ENCODE measurements around the gene SNN.

DNA sequence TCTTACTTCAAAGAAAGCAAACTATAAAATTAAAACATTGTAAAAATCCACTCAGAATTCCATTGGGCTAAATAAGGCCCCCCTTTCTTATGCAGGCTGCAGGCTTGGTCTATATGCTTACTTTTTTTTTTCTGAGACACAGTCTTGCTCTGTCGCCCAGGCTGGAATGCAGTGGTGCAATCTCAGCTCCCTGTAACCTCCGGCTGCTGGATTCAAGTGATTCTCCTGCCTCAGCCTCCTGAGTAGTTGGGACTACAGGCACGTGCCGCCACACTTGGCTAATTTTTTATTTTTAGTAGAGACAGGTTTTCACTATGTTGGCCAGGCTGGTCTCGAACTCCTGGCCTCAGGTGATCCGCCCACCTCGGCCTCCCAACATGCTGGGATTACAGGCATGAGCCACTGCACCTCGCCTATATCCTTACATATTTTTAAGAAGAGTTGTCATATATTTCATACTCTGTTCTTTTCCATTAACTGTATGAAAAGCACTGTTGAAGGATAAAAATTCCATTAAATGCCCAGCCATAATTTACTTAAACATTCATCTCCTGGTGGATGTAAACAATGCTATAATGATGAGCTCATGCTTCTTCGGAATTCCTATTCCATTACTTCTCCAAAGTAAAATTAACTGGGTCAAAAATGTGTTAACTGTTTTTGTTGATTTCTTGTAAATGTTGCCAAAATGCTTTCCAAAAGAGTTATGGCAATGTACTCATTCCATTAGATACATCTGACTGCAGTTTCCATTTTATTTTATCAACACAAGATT, 17.8 kb downstream of the SNN start:
- TF ChIP-seq, protein P1, sequence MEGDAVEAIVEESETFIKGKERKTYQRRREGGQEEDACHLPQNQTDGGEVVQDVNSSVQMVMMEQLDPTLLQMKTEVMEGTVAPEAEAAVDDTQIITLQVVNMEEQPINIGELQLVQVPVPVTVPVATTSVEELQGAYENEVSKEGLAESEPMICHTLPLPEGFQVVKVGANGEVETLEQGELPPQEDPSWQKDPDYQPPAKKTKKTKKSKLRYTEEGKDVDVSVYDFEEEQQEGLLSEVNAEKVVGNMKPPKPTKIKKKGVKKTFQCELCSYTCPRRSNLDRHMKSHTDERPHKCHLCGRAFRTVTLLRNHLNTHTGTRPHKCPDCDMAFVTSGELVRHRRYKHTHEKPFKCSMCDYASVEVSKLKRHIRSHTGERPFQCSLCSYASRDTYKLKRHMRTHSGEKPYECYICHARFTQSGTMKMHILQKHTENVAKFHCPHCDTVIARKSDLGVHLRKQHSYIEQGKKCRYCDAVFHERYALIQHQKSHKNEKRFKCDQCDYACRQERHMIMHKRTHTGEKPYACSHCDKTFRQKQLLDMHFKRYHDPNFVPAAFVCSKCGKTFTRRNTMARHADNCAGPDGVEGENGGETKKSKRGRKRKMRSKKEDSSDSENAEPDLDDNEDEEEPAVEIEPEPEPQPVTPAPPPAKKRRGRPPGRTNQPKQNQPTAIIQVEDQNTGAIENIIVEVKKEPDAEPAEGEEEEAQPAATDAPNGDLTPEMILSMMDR (IDR thresholded peaks at IDR 0.05): no peak
- TF ChIP-seq POLR2A (IDR thresholded peaks at IDR 0.05): no peak

Data from uterus (tissue), 2 donors.